ENCODE results near the gene ARMC12. TPM values are rescaled to one million over a fixed set of nuclear protein-coding genes. Genes with fewer than 3 reads are reported as not detected.

Gene ARMC12
- total RNA-seq, 1 donor from 2014 or later, result not detected

DNA sequence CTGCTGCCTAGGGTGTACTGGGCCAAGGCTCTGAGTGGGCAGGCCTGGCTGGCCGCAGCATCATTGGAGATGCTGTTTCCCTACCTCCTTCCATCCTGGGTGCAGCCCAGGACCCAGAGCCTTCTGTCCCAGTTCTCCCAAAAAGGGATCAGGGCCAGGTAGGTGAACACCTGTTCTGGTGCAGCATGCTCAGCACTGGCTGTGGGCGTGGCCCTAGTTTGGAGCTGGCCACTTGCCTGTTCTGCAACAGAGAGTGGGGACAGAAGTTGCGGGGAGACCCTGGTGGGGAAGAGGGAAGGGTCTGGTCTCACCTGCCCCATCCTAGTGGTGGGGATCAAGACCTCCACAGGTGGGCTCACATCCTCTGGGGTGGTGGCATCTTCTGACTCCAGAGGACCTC is 1.4 kb upstream of the ARMC12 start:
- no peaks in the 10 kb centered on the region for H3K9me3 ChIP-seq
- DNase-seq (ENCODE audit: extremely low spot score in 2 of 2), result no peak
- intact Hi-C loops (cut with DNase I), result loop anchor here (5.0 kb wide), 1 partner anchor 153 kb away; no protein-coding TSS in a partner anchor
- TF ChIP-seq POLR2AphosphoS5 (IDR thresholded peaks at IDR 0.05; ENCODE audit: insufficient read depth in 1 of 2, low read depth in 1 of 2) (peak in 1 of 2 donors; percentile 10), POLR2A (IDR thresholded peaks at IDR 0.05) (no peak)
- peak overlapping the region; percentile 99 for H3K27ac ChIP-seq
- H3K27me3 ChIP-seq, result no peaks in the 10 kb centered on the region
- H3K4me3 ChIP-seq, result no peak overlapping the region
- no peaks in the 10 kb centered on the region for H3K36me3 ChIP-seq
- H3K4me1 ChIP-seq, result peaks cover 54% of the 10 kb centered on the region

- Histone ChIP-seq H3K9me3 (no peaks in the 10 kb centered on the region), H3K36me3 (no peaks in the 10 kb centered on the region), H3K27me3 (no peaks in the 10 kb centered on the region), H3K27ac (peak overlapping the region; percentile 99), H3K4me1 (peaks cover 45% of the 10 kb centered on the region), H3K4me3 (no peak overlapping the region)
- TF ChIP-seq POLR2AphosphoS5 (IDR thresholded peaks at IDR 0.05; ENCODE audit: insufficient read depth in 1 of 2, low read depth in 1 of 2) (no peak), POLR2A (IDR thresholded peaks at IDR 0.05) (no peak)
- TF ChIP-seq, protein P1, sequence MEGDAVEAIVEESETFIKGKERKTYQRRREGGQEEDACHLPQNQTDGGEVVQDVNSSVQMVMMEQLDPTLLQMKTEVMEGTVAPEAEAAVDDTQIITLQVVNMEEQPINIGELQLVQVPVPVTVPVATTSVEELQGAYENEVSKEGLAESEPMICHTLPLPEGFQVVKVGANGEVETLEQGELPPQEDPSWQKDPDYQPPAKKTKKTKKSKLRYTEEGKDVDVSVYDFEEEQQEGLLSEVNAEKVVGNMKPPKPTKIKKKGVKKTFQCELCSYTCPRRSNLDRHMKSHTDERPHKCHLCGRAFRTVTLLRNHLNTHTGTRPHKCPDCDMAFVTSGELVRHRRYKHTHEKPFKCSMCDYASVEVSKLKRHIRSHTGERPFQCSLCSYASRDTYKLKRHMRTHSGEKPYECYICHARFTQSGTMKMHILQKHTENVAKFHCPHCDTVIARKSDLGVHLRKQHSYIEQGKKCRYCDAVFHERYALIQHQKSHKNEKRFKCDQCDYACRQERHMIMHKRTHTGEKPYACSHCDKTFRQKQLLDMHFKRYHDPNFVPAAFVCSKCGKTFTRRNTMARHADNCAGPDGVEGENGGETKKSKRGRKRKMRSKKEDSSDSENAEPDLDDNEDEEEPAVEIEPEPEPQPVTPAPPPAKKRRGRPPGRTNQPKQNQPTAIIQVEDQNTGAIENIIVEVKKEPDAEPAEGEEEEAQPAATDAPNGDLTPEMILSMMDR (IDR thresholded peaks at IDR 0.05), result peak; percentile 86 to 96 (median 86)
- no peak for DNase-seq (ENCODE audit: extremely low spot score in 2 of 2)
- intact Hi-C loops (cut with DNase I), result loop anchor here (2.0 to 5.0 kb wide), 2 partner anchors 154 to 214 kb away; no protein-coding TSS in a partner anchor
Measured at GRCh38 chr6:35736253-35736894, 458 bp upstream of the ARMC12 start.

GRCh38 chr6:35737413-35738211 is 780 bp downstream of the ARMC12 start:
- DNase-seq (ENCODE audit: extremely low spot score in 2 of 2), result no peak
- H3K4me1 ChIP-seq, result peaks cover 39% of the 10 kb centered on the region
- TF ChIP-seq POLR2AphosphoS5 (IDR thresholded peaks at IDR 0.05; ENCODE audit: insufficient read depth in 1 of 2, low read depth in 1 of 2), result peak in 1 of 2 donors; percentile 69
- TF ChIP-seq POLR2A (IDR thresholded peaks at IDR 0.05), result no peak
- TF ChIP-seq, protein P1 (IDR thresholded peaks at IDR 0.05), result peak; percentile 85 to 97 (median 94)
- H3K9me3 ChIP-seq, result no peaks in the 10 kb centered on the region
- H3K36me3 ChIP-seq, result no peaks in the 10 kb centered on the region
- H3K27me3 ChIP-seq, result no peaks in the 10 kb centered on the region
- no peak overlapping the region for H3K4me3 ChIP-seq
- intact Hi-C loops (cut with DNase I), result loop anchor here (2.0 to 5.0 kb wide), 2 partner anchors 155 to 215 kb away; no protein-coding TSS in a partner anchor
- no peak overlapping the region for H3K27ac ChIP-seq

- H3K4me3 ChIP-seq, result no peak overlapping the region
- intact Hi-C loops (cut with DNase I), result loop anchor here (5.0 kb wide), 1 partner anchor 158 kb away; no protein-coding TSS in a partner anchor
- H3K4me1 ChIP-seq, result peaks cover 16% of the 10 kb centered on the region
- no peaks in the 10 kb centered on the region for H3K9me3 ChIP-seq
- no peaks in the 10 kb centered on the region for H3K36me3 ChIP-seq
- no peaks in the 10 kb centered on the region for H3K27me3 ChIP-seq
- no peak for DNase-seq (ENCODE audit: extremely low spot score in 2 of 2)
- H3K27ac ChIP-seq, result no peak overlapping the region
- no peak for TF ChIP-seq POLR2AphosphoS5 (IDR thresholded peaks at IDR 0.05; ENCODE audit: insufficient read depth in 1 of 2, low read depth in 1 of 2)
- TF ChIP-seq, protein P1 (IDR thresholded peaks at IDR 0.05), result no peak
- TF ChIP-seq POLR2A (IDR thresholded peaks at IDR 0.05), result no peak
Measured at GRCh38 chr6:35739645-35740524, 3.1 kb downstream of the ARMC12 start.

GRCh38 chr6:35742842-35743241 is 6.0 kb downstream of the ARMC12 start:
- no peak for DNase-seq (ENCODE audit: extremely low spot score in 2 of 2)
- TF ChIP-seq, protein P1 (IDR thresholded peaks at IDR 0.05), result no peak
- H3K27me3 ChIP-seq, result no peaks in the 10 kb centered on the region
- no peak overlapping the region for H3K4me3 ChIP-seq
- H3K27ac ChIP-seq, result no peak overlapping the region
- H3K9me3 ChIP-seq, result no peaks in the 10 kb centered on the region
- intact Hi-C loops (cut with DNase I), result no loop called here
- no peaks in the 10 kb centered on the region for H3K4me1 ChIP-seq
- H3K36me3 ChIP-seq, result no peaks in the 10 kb centered on the region
